ENCODE results near the gene B4GALNT4.

B4GALNT4 gene

DNA sequence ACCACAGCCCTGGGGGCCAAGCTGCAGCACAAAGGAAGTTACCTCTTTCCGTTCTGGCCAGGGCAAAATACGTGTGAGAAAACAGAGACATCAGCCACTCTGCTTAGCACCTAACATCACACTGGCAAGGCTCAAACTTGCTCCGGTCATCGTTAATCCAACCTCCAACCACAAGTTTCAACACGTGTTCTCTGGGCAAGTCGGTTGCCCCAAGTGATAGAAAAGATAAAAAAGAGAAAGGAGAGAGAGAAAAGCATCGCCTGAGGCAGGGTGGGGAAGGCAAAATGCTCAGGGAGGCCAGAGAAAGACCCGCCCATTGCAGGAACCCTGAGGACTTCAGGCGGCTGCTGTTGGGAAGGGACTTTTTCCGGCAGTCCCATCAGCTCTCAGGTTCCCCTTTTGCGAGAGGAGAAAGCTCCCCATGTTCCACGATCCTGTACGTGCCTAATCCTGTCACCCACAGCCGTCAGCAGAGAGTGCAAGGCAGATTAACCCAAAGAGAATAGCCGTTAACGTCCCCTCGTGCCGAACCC is 18.5 kb upstream of the B4GALNT4 start:
- TF ChIP-seq, protein P1, sequence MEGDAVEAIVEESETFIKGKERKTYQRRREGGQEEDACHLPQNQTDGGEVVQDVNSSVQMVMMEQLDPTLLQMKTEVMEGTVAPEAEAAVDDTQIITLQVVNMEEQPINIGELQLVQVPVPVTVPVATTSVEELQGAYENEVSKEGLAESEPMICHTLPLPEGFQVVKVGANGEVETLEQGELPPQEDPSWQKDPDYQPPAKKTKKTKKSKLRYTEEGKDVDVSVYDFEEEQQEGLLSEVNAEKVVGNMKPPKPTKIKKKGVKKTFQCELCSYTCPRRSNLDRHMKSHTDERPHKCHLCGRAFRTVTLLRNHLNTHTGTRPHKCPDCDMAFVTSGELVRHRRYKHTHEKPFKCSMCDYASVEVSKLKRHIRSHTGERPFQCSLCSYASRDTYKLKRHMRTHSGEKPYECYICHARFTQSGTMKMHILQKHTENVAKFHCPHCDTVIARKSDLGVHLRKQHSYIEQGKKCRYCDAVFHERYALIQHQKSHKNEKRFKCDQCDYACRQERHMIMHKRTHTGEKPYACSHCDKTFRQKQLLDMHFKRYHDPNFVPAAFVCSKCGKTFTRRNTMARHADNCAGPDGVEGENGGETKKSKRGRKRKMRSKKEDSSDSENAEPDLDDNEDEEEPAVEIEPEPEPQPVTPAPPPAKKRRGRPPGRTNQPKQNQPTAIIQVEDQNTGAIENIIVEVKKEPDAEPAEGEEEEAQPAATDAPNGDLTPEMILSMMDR (IDR thresholded peaks at IDR 0.05), result no peak
- H3K4me3 ChIP-seq (ENCODE audit: low read depth in 1 of 2, low read length in 1 of 2), result peak overlapping the region in 1 of 2 experiments; percentile 50
- H3K27me3 ChIP-seq, result peaks cover 70% of the 10 kb centered on the region
- H3K36me3 ChIP-seq, result no peaks in the 10 kb centered on the region
- peaks cover 30 to 45% of the 10 kb centered on the region in 2 experiments for H3K4me1 ChIP-seq (ENCODE audit: control insufficient read depth in 1 of 2, insufficient read depth in 1 of 2, low read depth in 1 of 2, low read length in 1 of 2)
- H3K9me3 ChIP-seq, result no peaks in the 10 kb centered on the region
- peak overlapping the region; percentile 62 for H3K27ac ChIP-seq

DNA sequence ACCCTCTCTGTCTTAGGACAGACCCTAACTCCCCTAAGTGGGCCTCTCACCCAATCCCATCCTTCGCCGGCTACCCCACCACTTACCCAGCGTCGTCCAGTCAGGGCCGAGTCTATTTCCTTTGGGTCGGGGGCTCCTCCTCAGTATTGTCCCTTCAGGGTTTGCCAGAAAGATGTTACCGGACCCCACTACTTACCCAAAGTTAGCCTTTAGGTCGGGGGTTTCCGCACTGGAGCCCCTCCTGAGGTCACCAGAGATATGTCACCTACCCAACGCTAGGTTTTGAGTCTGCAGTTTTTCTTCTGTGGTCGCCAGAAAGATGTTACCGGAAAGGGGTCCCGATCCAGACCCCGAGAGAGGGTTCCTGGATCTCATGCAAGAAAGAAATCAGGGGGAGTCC is 17.9 kb upstream of the B4GALNT4 start:
- Histone ChIP-seq H3K9me3 (no peaks in the 10 kb centered on the region), H3K27me3 (peaks cover 73% of the 10 kb centered on the region), H3K4me1 (ENCODE audit: control insufficient read depth in 1 of 2, insufficient read depth in 1 of 2, low read depth in 1 of 2, low read length in 1 of 2) (peaks cover 31 to 46% of the 10 kb centered on the region in 2 experiments), H3K4me3 (ENCODE audit: low read depth in 1 of 2, low read length in 1 of 2) (no peak overlapping the region), H3K27ac (peak overlapping the region; percentile 62), H3K36me3 (no peaks in the 10 kb centered on the region)
- TF ChIP-seq, protein P1 (IDR thresholded peaks at IDR 0.05), result no peak

DNA sequence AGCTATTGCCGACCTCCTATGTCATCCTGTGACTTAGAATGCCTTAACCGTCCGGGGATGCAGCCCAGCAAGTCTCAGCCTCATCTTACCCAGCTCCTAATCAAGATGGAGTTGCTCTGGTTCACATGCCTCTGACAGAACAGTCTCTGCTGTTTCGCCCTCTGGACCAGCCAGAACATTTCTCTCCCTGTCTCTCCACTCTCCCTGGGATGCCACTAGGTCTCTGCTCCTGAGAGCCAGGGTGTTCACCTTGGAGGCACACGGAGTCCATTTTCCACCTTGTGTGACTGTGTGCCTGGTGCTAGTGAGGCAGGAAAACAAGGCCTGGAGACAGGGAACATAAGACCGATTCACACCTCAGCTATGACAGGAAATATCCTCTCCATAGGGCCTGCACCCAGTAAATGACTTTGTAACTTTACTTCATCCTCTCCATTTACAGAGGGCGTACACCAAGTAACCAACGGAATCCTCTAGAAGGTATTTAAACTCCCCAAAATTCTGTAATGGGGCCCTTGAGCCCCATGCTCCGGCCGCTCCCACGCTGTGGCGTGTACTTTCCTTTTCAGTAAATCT is 16.8 kb upstream of the B4GALNT4 start:
- no peaks in the 10 kb centered on the region for H3K9me3 ChIP-seq
- TF ChIP-seq, protein P1 (IDR thresholded peaks at IDR 0.05), result no peak
- no peaks in the 10 kb centered on the region for H3K36me3 ChIP-seq
- H3K27me3 ChIP-seq, result peaks cover 69% of the 10 kb centered on the region
- H3K27ac ChIP-seq, result peak overlapping the region; percentile 45
- no peak overlapping the region for H3K4me3 ChIP-seq (ENCODE audit: low read depth in 1 of 2, low read length in 1 of 2)
- peaks cover 31 to 46% of the 10 kb centered on the region in 2 experiments for H3K4me1 ChIP-seq (ENCODE audit: control insufficient read depth in 1 of 2, insufficient read depth in 1 of 2, low read depth in 1 of 2, low read length in 1 of 2)

DNA sequence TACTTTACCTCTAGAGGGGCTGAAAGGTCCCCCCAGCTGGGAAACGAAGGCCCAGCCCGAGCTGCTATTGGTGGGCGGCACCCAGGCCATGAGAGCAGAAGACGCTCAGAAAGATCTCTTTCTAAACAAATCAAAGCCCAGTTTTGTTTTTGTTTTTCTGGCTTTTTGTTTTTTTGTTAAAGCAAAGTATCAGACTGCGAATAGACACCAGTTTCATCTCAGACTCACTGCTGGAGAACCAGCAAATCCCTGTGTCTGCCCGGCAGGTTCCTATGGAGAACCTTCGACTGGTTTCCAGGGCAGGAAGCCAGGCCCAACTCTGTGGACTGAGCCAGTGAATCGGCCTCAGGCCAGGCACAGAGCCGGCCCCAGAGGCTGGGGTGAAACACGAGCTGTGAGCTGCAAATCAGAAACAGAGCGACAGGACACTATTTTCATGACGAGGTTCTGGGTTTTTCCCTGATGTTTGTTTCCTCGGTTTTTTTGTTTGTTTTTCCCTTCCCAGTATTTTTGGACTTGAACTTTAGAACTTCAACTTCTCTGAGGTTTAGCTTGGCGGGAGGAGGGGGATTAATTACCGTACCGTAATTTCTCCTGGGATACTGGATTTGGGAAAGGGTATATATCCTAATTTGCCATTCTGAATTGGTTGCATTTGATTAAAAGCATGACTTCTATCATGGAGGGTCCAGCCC is 16.0 kb upstream of the B4GALNT4 start:
- Histone ChIP-seq H3K4me1 (ENCODE audit: control insufficient read depth in 1 of 2, insufficient read depth in 1 of 2, low read depth in 1 of 2, low read length in 1 of 2) (peaks cover 27 to 46% of the 10 kb centered on the region in 2 experiments), H3K9me3 (no peaks in the 10 kb centered on the region), H3K4me3 (ENCODE audit: low read depth in 1 of 2, low read length in 1 of 2) (no peak overlapping the region), H3K36me3 (no peaks in the 10 kb centered on the region), H3K27me3 (peaks cover 66% of the 10 kb centered on the region), H3K27ac (peak overlapping the region; percentile 45)
- TF ChIP-seq, protein P1 (IDR thresholded peaks at IDR 0.05), result no peak

DNA sequence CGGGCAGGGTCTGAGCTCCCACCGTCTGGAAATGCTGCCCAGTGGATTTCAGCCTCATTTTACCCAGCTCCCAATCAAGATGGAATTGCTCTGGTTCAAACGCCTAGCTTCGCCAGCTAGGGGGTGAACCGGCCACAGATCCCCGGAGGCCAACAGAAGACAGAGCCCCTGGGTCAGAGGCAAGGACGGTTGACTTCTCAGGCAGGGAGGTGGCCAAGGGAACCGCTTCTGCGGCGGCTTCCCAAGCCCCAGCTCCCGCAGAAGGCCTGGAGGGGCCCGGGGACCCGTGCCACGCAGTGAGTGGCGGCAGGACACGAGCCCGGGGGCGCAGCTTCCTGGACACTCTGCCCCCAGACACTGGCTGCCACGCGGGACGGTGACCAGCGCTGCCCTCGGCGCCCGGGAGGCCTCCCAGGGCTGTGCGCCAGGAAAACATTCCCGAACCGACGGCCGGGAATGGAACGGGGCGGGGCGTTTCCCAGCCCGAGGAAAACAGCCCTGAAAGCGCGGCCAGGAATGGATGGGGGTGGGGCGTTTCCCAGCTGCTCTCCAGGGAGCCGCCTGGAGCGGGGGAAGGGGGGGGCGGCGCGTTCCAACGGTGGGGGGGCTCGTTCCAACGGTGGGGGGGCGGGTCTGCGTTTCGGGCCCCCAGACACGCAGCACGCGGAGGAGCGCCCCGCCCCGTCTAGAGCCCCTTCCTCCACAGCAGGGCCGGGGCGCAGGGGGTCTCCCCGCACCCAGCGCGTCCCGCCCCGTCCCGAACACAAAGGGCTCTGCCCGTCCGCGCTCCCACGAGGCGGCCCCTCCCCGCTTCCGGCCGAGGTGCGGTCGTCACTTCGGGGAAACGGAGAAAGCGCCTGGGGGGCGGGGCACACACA is 13.5 kb upstream of the B4GALNT4 start:
- peak overlapping the region; percentile 65 to 70 for H3K4me3 ChIP-seq (ENCODE audit: low read depth in 1 of 2, low read length in 1 of 2)
- no peaks in the 10 kb centered on the region for H3K9me3 ChIP-seq
- H3K27me3 ChIP-seq, result peaks cover 55% of the 10 kb centered on the region
- peaks cover 17 to 36% of the 10 kb centered on the region in 2 experiments for H3K4me1 ChIP-seq (ENCODE audit: control insufficient read depth in 1 of 2, insufficient read depth in 1 of 2, low read depth in 1 of 2, low read length in 1 of 2)
- H3K27ac ChIP-seq, result peak overlapping the region; percentile 89
- TF ChIP-seq, protein P1 (IDR thresholded peaks at IDR 0.05), result peak; percentile 38
- H3K36me3 ChIP-seq, result no peaks in the 10 kb centered on the region
